ENCODE results near the gene RPL19. TPM values are rescaled to one million over a fixed set of nuclear protein-coding genes. Genes with fewer than 3 reads are reported as not detected.

Gene RPL19
- total RNA-seq, 1 experiment from 2014 or later: 3,055 TPM

DNA sequence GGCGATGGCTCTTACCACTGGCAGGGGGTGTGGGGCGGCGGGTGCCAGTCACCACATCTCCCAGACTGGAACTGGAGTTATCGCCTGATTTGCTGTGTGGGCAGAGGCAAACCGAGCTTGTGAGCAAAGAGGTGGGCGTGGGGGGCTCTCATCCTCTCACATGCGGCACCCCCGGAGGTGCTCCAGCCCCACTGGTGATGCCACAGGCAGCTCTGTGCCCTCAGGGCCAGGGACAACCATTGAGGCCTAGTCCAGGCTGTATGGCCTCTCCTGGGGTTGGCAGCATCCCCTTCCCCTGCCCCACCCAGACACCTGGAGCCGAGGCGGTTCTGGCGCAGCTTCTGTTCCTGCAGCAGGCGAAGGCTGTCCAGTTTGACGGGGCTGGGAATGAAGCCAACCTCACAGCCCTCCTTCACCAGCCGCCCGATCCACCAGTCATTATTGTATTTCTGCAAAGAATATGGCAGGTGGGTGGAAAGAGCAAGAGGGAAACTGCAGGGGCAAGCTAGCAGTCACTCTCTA lies 13.5 kb upstream of the RPL19 start:
- POLR2A ChIA-PET: interaction anchor here (0.8 kb wide), 1 partner anchor 13 kb away, joined by 4 read pairs; the partner anchor contains the start of gene RPL19
- no peak overlapping the region for H3K4me3 Mint-ChIP-seq (ENCODE audit: unreplicated experiment)
- intact Hi-C loops (cut with micrococcal nuclease): no loop called here

DNA sequence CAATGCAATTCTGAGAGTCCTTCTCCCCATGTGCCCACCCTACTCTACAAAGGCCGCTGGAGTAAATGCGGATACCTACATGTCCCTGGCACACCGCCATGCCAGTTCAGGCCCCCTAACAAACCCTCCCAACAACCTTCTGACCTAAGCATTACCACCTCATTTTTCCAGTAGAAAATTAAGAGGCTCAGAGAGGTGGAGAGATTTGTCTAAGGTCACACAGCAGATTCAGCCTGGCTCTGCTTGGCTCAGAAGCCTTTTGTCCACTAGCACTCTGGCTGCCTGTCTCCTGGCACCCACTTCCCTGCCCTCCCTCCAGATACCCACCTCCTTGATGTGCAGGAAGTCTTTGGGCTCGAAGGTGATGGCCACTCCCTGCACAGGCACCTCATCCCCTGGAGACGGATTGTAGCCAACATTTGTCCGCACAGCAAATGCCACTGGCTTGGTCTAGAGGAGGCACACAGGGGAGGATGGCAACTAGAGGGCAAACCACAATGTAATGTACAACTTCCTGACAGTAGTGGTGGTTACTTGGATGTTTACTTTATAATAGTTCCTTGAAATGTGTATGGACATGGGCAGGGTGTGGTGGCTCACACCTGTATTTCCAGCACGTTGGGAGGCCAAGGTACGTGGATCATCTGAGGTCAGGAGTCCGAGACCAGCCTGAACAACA lies 12.8 kb upstream of the RPL19 start:
- Mint-ChIP-seq H3K27ac (ENCODE audit: low read depth, unreplicated experiment) (no peak overlapping the region), H3K36me3 (ENCODE audit: insufficient read depth, unreplicated experiment) (peaks cover 53% of the 10 kb centered on the region), H3K4me1 (ENCODE audit: insufficient read depth, unreplicated experiment) (no peaks in the 10 kb centered on the region), H3K27me3 (ENCODE audit: insufficient read depth, unreplicated experiment) (no peaks in the 10 kb centered on the region), H3K4me3 (ENCODE audit: unreplicated experiment) (no peak overlapping the region), H3K9me3 (ENCODE audit: unreplicated experiment) (no peaks in the 10 kb centered on the region)
- ChIA-PET CTCF (no interaction called here), POLR2A (no interaction called here)
- DNase-seq (ENCODE audit: unreplicated experiment): no peak
- intact Hi-C loops (cut with micrococcal nuclease): no loop called here
- no TSS peak for BruUV-seq (replicated peaks)
- TF ChIP-seq, protein P1, sequence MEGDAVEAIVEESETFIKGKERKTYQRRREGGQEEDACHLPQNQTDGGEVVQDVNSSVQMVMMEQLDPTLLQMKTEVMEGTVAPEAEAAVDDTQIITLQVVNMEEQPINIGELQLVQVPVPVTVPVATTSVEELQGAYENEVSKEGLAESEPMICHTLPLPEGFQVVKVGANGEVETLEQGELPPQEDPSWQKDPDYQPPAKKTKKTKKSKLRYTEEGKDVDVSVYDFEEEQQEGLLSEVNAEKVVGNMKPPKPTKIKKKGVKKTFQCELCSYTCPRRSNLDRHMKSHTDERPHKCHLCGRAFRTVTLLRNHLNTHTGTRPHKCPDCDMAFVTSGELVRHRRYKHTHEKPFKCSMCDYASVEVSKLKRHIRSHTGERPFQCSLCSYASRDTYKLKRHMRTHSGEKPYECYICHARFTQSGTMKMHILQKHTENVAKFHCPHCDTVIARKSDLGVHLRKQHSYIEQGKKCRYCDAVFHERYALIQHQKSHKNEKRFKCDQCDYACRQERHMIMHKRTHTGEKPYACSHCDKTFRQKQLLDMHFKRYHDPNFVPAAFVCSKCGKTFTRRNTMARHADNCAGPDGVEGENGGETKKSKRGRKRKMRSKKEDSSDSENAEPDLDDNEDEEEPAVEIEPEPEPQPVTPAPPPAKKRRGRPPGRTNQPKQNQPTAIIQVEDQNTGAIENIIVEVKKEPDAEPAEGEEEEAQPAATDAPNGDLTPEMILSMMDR (IDR thresholded peaks at IDR 0.05; ENCODE audit: unreplicated experiment): no peak

More for the DNA sequence above, 13.5 kb upstream of the RPL19 start:
- H3K27ac Mint-ChIP-seq (ENCODE audit: low read depth, unreplicated experiment): no peak overlapping the region
- no peaks in the 10 kb centered on the region for H3K9me3 Mint-ChIP-seq (ENCODE audit: unreplicated experiment)
- no peak for DNase-seq (ENCODE audit: unreplicated experiment)
- BruUV-seq (replicated peaks): no TSS peak
- peaks cover 51% of the 10 kb centered on the region for H3K36me3 Mint-ChIP-seq (ENCODE audit: insufficient read depth, unreplicated experiment)
- H3K27me3 Mint-ChIP-seq (ENCODE audit: insufficient read depth, unreplicated experiment): no peaks in the 10 kb centered on the region
- CTCF ChIA-PET: no interaction called here
- TF ChIP-seq, protein P1 (IDR thresholded peaks at IDR 0.05; ENCODE audit: unreplicated experiment): no peak
- no peaks in the 10 kb centered on the region for H3K4me1 Mint-ChIP-seq (ENCODE audit: insufficient read depth, unreplicated experiment)

DNA sequence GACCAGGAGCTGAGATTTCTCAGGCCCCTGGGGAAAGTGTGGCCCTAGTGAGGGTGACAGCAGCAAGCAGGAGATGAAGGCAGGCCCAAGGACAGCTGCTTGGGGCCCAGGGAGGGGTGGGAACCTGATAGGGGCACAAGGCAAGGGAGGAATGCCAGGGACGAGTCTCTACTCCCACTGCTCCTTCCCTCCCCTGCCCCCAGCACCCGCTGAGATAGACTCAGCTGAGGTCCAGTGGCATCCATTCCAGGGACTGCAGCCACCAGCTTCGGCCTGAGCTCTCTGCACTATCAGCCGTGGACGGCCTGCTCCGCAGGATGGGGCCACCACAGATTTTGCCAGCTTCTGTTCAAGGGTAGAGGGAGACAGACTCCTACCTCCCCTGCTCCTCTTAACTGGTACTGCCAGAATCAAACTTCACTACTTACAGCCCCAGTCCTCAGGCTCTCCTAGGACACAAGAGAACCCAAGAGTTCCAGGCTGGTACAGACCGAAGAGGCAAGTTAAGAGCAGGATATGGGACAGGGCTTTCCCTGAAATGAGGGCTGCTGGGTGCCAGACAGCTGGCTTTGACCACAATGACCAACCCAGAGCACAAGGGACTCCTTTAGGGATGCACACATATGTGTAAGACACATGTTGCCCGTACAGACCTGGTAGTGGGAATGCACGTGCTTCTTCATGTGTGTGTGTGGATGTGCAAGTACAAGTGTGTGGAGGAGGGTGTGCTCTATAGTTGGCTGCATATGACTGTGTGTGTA lies 8.2 kb upstream of the RPL19 start:
- Mint-ChIP-seq H3K4me1 (ENCODE audit: insufficient read depth, unreplicated experiment) (no peaks in the 10 kb centered on the region), H3K4me3 (ENCODE audit: unreplicated experiment) (no peak overlapping the region), H3K36me3 (ENCODE audit: insufficient read depth, unreplicated experiment) (peaks cover 32% of the 10 kb centered on the region), H3K27ac (ENCODE audit: low read depth, unreplicated experiment) (no peak overlapping the region), H3K9me3 (ENCODE audit: unreplicated experiment) (no peaks in the 10 kb centered on the region), H3K27me3 (ENCODE audit: insufficient read depth, unreplicated experiment) (no peaks in the 10 kb centered on the region)
- DNase-seq (ENCODE audit: unreplicated experiment): no peak
- TF ChIP-seq, protein P1 (IDR thresholded peaks at IDR 0.05; ENCODE audit: unreplicated experiment): no peak
- intact Hi-C loops (cut with micrococcal nuclease): no loop called here
- BruUV-seq (replicated peaks): no TSS peak
- CTCF ChIA-PET: interaction anchor here (0.6 to 1.1 kb wide), 4 partner anchors 17 to 209 kb away, joined by 3 to 5 read pairs (median 3); no protein-coding TSS in a partner anchor
- POLR2A ChIA-PET: no interaction called here

DNA sequence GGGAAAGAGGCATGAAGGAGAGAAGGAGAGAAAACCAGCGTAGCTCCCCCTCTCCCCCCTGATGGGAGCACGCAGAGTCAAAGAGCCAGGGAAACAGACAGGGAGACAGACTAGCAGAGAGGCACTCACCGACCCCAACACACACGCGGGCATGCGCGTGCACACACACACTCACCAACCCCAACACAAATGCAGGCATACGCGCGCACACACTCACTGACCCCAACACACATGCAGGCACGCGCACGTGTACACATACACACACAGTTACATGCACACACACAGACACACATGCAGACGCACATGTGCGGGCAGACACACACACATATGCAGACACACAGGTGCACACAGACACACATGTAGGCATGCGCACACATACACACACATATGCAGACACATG lies 7.2 kb upstream of the RPL19 start:
- H3K4me3 Mint-ChIP-seq (ENCODE audit: unreplicated experiment): no peak overlapping the region
- no peaks in the 10 kb centered on the region for H3K9me3 Mint-ChIP-seq (ENCODE audit: unreplicated experiment)
- peaks cover 3% of the 10 kb centered on the region for H3K4me1 Mint-ChIP-seq (ENCODE audit: insufficient read depth, unreplicated experiment)
- no TSS peak for BruUV-seq (replicated peaks)
- ChIA-PET POLR2A (no interaction called here), CTCF (interaction anchor here (0.6 kb wide), 2 partner anchors 14 to 210 kb away, joined by 3 read pairs; no protein-coding TSS in a partner anchor)
- H3K36me3 Mint-ChIP-seq (ENCODE audit: insufficient read depth, unreplicated experiment): peaks cover 24% of the 10 kb centered on the region
- no peak overlapping the region for H3K27ac Mint-ChIP-seq (ENCODE audit: low read depth, unreplicated experiment)
- DNase-seq (ENCODE audit: unreplicated experiment): no peak
- intact Hi-C loops (cut with micrococcal nuclease): no loop called here
- H3K27me3 Mint-ChIP-seq (ENCODE audit: insufficient read depth, unreplicated experiment): no peaks in the 10 kb centered on the region
- TF ChIP-seq, protein P1 (IDR thresholded peaks at IDR 0.05; ENCODE audit: unreplicated experiment): no peak
